ENCODE results near the gene LRRC4. TPM values are rescaled to one million over a fixed set of nuclear protein-coding genes. Genes with fewer than 3 reads are reported as not detected.

LRRC4 gene
- total and polyA plus RNA-seq, 7 experiments from 2014 or later: 0.14 to 5.7 (median 0.82) TPM; not detected in 2

DNA sequence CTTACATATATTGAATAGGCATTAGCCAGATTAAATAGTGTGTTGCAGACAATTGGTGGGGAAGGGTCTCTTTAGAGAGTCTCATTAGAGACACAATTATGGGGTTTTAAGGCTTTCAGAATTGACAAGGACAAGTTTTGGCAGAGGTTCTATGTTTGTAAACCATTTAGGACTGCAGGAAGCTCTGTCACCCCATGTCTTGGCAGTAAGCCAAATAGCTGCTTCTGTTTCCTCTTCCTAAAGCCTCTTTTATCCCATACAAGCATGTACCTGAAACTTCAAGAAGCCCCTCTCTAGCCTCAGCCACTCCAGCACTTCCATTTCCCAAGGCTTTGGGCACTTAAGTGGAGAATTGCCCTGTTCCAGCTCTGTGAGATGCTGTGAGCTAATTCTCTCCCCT, 21.8 kb upstream of the LRRC4 start:
- intact Hi-C loops (cut with micrococcal nuclease): no loop called here
- Histone ChIP-seq H3K9me3 (ENCODE audit: control insufficient read depth in 2 of 3, low read length in 3 of 3) (no peaks in the 10 kb centered on the region), H3K36me3 (ENCODE audit: control insufficient read depth in 2 of 3, insufficient read depth in 3 of 3, low read length in 3 of 3) (no peaks in the 10 kb centered on the region), H3K4me1 (ENCODE audit: control insufficient read depth in 2 of 2, insufficient read depth in 2 of 2, low read length in 2 of 2) (peaks cover 8 to 24% of the 10 kb centered on the region in 2 donors), H3K27me3 (ENCODE audit: control insufficient read depth in 2 of 2, insufficient read depth in 2 of 2, low read length in 2 of 2) (no peaks in the 10 kb centered on the region), H3K4me3 (ENCODE audit: low read length) (no peak overlapping the region), H3K27ac (ENCODE audit: low read depth, low read length) (no peak overlapping the region)
- Mint-ChIP-seq H3K4me1 (peaks cover 28 to 90% (median 73%) of the 10 kb centered on the region in 7 donors), H3K36me3 (peaks cover 0 to 13% (median 4%) of the 10 kb centered on the region in 5 donors), H3K4me3 (peak overlapping the region in 3 of 10 donors; percentile 7 to 39 (median 29)), H3K9me3 (peaks cover 0 to 1% (median 0%) of the 10 kb centered on the region in 11 donors), H3K27me3 (no peaks in the 10 kb centered on the region), H3K27ac (peak overlapping the region in 1 of 9 donors; percentile 38)
- peak in 5 of 9 donors; percentile 33 to 43 (median 38) for DNase-seq
- no peak for ATAC-seq
- POLR2A ChIA-PET: interaction anchor here (0.6 kb wide), 1 partner anchor 187 kb away, joined by 3 read pairs; no protein-coding TSS in a partner anchor
- CTCF ChIA-PET: no interaction called here

DNA sequence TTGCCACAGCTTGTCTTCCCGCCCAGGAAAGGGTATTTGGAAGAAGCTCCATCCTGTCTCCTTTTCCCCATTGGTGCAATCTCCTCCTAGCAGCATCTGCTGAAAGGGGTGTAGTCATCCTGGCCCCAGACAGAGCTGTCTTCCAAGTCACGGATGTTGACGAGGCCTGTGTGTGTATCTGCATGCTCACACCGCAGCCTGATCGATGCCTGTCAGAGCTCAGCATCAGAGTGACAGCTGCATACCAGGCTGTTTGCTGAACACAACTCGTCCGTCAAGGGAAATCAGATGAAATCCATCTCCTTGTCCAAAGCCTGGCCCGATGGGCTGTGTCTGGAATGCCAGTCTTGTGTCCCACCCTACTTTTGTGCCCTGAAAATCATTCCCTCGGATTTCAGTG, 21.2 kb upstream of the LRRC4 start:
- ChIA-PET POLR2A (interaction anchor here (0.5 to 0.6 kb wide), 2 partner anchors 187 to 383 kb away, joined by 3 to 4 read pairs; no protein-coding TSS in a partner anchor), CTCF (no interaction called here)
- Histone ChIP-seq H3K4me3 (ENCODE audit: low read length) (no peak overlapping the region), H3K27me3 (ENCODE audit: control insufficient read depth in 2 of 2, insufficient read depth in 2 of 2, low read length in 2 of 2) (no peaks in the 10 kb centered on the region), H3K4me1 (ENCODE audit: control insufficient read depth in 2 of 2, insufficient read depth in 2 of 2, low read length in 2 of 2) (peaks cover 8 to 17% of the 10 kb centered on the region in 2 donors), H3K27ac (ENCODE audit: low read depth, low read length) (no peak overlapping the region), H3K36me3 (ENCODE audit: control insufficient read depth in 2 of 3, insufficient read depth in 3 of 3, low read length in 3 of 3) (no peaks in the 10 kb centered on the region), H3K9me3 (ENCODE audit: control insufficient read depth in 2 of 3, low read length in 3 of 3) (no peaks in the 10 kb centered on the region)
- DNase-seq: no peak
- Mint-ChIP-seq H3K4me1 (peaks cover 25 to 84% (median 68%) of the 10 kb centered on the region in 7 donors), H3K27ac (peak overlapping the region in 1 of 9 donors; percentile 38), H3K27me3 (no peaks in the 10 kb centered on the region), H3K4me3 (no peak overlapping the region), H3K36me3 (peaks cover 0 to 13% (median 2%) of the 10 kb centered on the region in 5 donors), H3K9me3 (peaks cover 0 to 1% (median 0%) of the 10 kb centered on the region in 11 donors)
- intact Hi-C loops (cut with micrococcal nuclease): no loop called here
- ATAC-seq: no peak

DNA sequence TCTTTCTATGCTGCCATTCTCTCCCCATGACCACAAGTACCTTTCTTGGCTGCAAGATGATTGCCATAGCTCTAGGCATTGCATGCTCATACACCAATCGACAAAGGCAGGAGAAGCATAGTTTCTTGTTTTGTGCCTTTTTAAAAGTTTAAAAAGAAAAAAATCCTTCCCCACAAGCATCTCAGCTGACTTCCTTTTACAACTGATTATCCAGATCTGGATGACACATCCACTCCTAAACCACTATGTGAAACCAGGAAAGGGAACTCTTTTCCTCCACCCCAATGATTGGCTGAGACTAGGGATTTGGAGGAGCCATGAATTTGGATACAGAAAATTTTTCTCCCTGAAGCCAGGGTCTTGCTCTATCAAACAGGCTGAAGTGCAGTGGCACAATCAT, 14.5 kb upstream of the LRRC4 start:
- no peaks in the 10 kb centered on the region for H3K9me3 Mint-ChIP-seq
- no peaks in the 10 kb centered on the region for H3K36me3 ChIP-seq (ENCODE audit: control insufficient read depth in 2 of 3, insufficient read depth in 3 of 3, low read length in 3 of 3)
- ChIA-PET POLR2A (no interaction called here), CTCF (no interaction called here)
- ATAC-seq: no peak
- peak overlapping the region in 2 of 9 donors; percentile 46 to 51 for H3K27ac Mint-ChIP-seq
- peaks cover 18 to 52% (median 38%) of the 10 kb centered on the region in 7 donors for H3K4me1 Mint-ChIP-seq
- H3K9me3 ChIP-seq (ENCODE audit: control insufficient read depth in 2 of 3, low read length in 3 of 3): no peaks in the 10 kb centered on the region
- H3K4me3 Mint-ChIP-seq: no peak overlapping the region
- H3K27ac ChIP-seq (ENCODE audit: low read depth, low read length): no peak overlapping the region
- intact Hi-C loops (cut with micrococcal nuclease): no loop called here
- H3K27me3 Mint-ChIP-seq: no peaks in the 10 kb centered on the region
- H3K27me3 ChIP-seq (ENCODE audit: control insufficient read depth in 2 of 2, insufficient read depth in 2 of 2, low read length in 2 of 2): no peaks in the 10 kb centered on the region
- no peak overlapping the region for H3K4me3 ChIP-seq (ENCODE audit: low read length)
- H3K36me3 Mint-ChIP-seq: peaks cover 0 to 8% (median 0%) of the 10 kb centered on the region in 5 donors
- H3K4me1 ChIP-seq (ENCODE audit: control insufficient read depth in 2 of 2, insufficient read depth in 2 of 2, low read length in 2 of 2): peaks cover 0 to 4% of the 10 kb centered on the region in 2 donors
- no peak for DNase-seq

DNA sequence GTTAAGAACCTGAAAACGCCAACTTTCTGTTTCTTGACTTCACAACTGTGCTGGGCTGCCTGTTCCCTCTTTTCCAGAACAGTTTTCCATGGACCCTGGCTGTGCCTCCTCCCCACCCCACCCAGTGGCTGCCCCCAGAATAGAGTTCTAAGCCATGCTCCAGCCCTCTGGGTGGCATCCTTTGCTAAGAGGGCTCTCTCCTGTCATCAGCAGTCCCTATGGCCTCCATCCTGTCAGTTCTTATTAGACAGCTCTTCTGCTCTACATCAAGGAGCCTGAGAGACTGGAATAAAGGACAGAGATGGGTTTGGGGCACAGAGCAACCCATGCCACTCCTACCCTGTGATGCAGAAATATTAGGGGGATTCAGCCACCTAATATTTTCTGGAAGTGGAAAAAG, 13.9 kb upstream of the LRRC4 start:
- ATAC-seq (no peak), DNase-seq (no peak)
- Mint-ChIP-seq H3K27me3 (no peaks in the 10 kb centered on the region), H3K9me3 (no peaks in the 10 kb centered on the region), H3K4me3 (no peak overlapping the region), H3K4me1 (peaks cover 17 to 49% (median 33%) of the 10 kb centered on the region in 7 donors), H3K36me3 (peaks cover 0 to 8% (median 0%) of the 10 kb centered on the region in 5 donors), H3K27ac (peak overlapping the region in 2 of 9 donors; percentile 51 to 58)
- H3K36me3 ChIP-seq (ENCODE audit: control insufficient read depth in 2 of 3, insufficient read depth in 3 of 3, low read length in 3 of 3): no peaks in the 10 kb centered on the region
- peaks cover 0 to 4% of the 10 kb centered on the region in 2 donors for H3K4me1 ChIP-seq (ENCODE audit: control insufficient read depth in 2 of 2, insufficient read depth in 2 of 2, low read length in 2 of 2)
- H3K4me3 ChIP-seq (ENCODE audit: low read length): no peak overlapping the region
- H3K27me3 ChIP-seq (ENCODE audit: control insufficient read depth in 2 of 2, insufficient read depth in 2 of 2, low read length in 2 of 2): no peaks in the 10 kb centered on the region
- POLR2A ChIA-PET: interaction anchor here (0.8 kb wide), 1 partner anchor 10 kb away, joined by 3 read pairs; no protein-coding TSS in a partner anchor
- H3K27ac ChIP-seq (ENCODE audit: low read depth, low read length): no peak overlapping the region
- intact Hi-C loops (cut with micrococcal nuclease): no loop called here
- H3K9me3 ChIP-seq (ENCODE audit: control insufficient read depth in 2 of 3, low read length in 3 of 3): no peaks in the 10 kb centered on the region
- CTCF ChIA-PET: interaction anchor here (1.0 kb wide), 1 partner anchor 15 kb away, joined by 3 read pairs; no protein-coding TSS in a partner anchor

DNA sequence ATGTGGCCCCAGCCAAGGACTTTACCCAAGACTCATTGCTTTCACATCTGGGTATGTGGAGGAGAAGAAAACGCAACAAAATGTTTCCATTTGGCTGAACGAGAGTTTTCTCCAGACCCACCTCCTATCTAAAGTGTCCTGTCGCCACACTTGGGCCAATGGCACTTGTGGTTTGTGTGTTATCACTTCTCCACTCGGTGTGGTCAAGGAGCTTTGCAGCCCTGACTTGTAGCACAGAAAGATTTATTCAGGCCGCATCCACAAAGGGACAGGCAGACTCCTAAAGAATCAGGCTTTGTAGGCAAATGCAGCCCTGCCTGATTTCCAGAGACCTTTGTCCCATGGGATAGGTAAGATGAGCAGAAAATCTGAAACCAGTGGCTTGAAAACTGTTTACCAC, 12.8 kb upstream of the LRRC4 start:
- Histone ChIP-seq H3K9me3 (ENCODE audit: control insufficient read depth in 2 of 3, low read length in 3 of 3) (no peaks in the 10 kb centered on the region), H3K36me3 (ENCODE audit: control insufficient read depth in 2 of 3, insufficient read depth in 3 of 3, low read length in 3 of 3) (no peaks in the 10 kb centered on the region), H3K4me3 (ENCODE audit: low read length) (no peak overlapping the region), H3K27ac (ENCODE audit: low read depth, low read length) (no peak overlapping the region), H3K27me3 (ENCODE audit: control insufficient read depth in 2 of 2, insufficient read depth in 2 of 2, low read length in 2 of 2) (no peaks in the 10 kb centered on the region), H3K4me1 (ENCODE audit: control insufficient read depth in 2 of 2, insufficient read depth in 2 of 2, low read length in 2 of 2) (peaks cover 0 to 4% of the 10 kb centered on the region in 2 donors)
- no peak overlapping the region for H3K27ac Mint-ChIP-seq
- H3K9me3 Mint-ChIP-seq: no peaks in the 10 kb centered on the region
- POLR2A ChIA-PET: no interaction called here
- CTCF ChIA-PET: no interaction called here
- peaks cover 0 to 7% (median 0%) of the 10 kb centered on the region in 5 donors for H3K36me3 Mint-ChIP-seq
- ATAC-seq (no peak), DNase-seq (no peak)
- H3K27me3 Mint-ChIP-seq: no peaks in the 10 kb centered on the region
- H3K4me1 Mint-ChIP-seq: peaks cover 17 to 42% (median 27%) of the 10 kb centered on the region in 7 donors
- intact Hi-C loops (cut with micrococcal nuclease): no loop called here
- H3K4me3 Mint-ChIP-seq: no peak overlapping the region

DNA sequence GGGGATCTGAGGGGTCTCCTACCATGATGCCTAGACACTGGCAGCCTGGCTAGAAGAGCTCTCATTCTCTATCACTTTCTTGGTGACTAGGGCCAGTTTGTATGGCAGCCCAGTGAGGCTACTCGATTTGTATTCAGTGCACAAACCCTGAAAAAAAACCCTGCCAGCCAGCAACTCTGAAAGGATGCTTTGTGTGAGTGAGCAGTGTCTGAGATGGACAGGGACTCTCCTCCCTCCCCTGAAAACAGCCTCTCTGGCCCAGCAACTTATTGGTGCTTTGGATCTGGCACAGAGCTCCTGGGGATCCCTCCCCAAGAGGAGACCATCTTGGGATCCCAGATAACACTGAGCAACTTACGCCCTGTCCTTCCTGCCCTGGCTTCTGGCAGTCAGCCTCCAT, 10.8 kb upstream of the LRRC4 start:
- Mint-ChIP-seq H3K27me3 (no peaks in the 10 kb centered on the region), H3K9me3 (no peaks in the 10 kb centered on the region), H3K36me3 (peaks cover 0 to 4% (median 0%) of the 10 kb centered on the region in 5 donors), H3K27ac (no peak overlapping the region), H3K4me3 (no peak overlapping the region), H3K4me1 (peaks cover 17 to 32% (median 23%) of the 10 kb centered on the region in 7 donors)
- POLR2A ChIA-PET: no interaction called here
- ATAC-seq (no peak), DNase-seq (no peak)
- Histone ChIP-seq H3K27ac (ENCODE audit: low read depth, low read length) (no peak overlapping the region), H3K27me3 (ENCODE audit: control insufficient read depth in 2 of 2, insufficient read depth in 2 of 2, low read length in 2 of 2) (no peaks in the 10 kb centered on the region), H3K4me1 (ENCODE audit: control insufficient read depth in 2 of 2, insufficient read depth in 2 of 2, low read length in 2 of 2) (peaks cover 0 to 4% of the 10 kb centered on the region in 2 donors), H3K9me3 (ENCODE audit: control insufficient read depth in 2 of 3, low read length in 3 of 3) (no peaks in the 10 kb centered on the region), H3K4me3 (ENCODE audit: low read length) (no peak overlapping the region), H3K36me3 (ENCODE audit: control insufficient read depth in 2 of 3, insufficient read depth in 3 of 3, low read length in 3 of 3) (no peaks in the 10 kb centered on the region)
- intact Hi-C loops (cut with micrococcal nuclease): no loop called here
- CTCF ChIA-PET: no interaction called here

DNA sequence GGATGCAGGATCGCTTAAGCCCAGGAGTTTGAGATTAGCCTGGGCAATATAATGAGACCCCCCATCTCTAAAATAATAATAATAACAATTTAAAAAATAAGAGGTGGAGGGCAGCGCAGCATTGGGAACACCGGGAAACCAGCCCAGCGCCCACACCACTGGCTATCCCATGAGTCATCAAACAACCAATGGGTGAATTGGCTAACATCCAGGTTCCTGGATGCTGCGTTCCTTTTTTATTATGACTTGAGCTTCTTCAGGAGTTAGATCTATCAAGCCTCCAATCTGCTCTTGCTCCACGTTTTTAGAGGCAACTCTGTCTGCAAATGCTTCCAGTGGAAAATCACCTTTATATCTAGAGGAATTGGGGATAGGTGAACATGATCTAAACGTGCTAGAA, 10.0 kb upstream of the LRRC4 start:
- peaks cover 0 to 4% of the 10 kb centered on the region in 2 donors for H3K4me1 ChIP-seq (ENCODE audit: control insufficient read depth in 2 of 2, insufficient read depth in 2 of 2, low read length in 2 of 2)
- no peaks in the 10 kb centered on the region for H3K9me3 ChIP-seq (ENCODE audit: control insufficient read depth in 2 of 3, low read length in 3 of 3)
- no peak overlapping the region for H3K27ac ChIP-seq (ENCODE audit: low read depth, low read length)
- H3K27me3 Mint-ChIP-seq: no peaks in the 10 kb centered on the region
- no peaks in the 10 kb centered on the region for H3K9me3 Mint-ChIP-seq
- ATAC-seq: no peak
- peaks cover 17 to 32% (median 23%) of the 10 kb centered on the region in 7 donors for H3K4me1 Mint-ChIP-seq
- H3K36me3 Mint-ChIP-seq: peaks cover 0 to 4% (median 0%) of the 10 kb centered on the region in 5 donors
- no peak overlapping the region for H3K4me3 ChIP-seq (ENCODE audit: low read length)
- no peaks in the 10 kb centered on the region for H3K36me3 ChIP-seq (ENCODE audit: control insufficient read depth in 2 of 3, insufficient read depth in 3 of 3, low read length in 3 of 3)
- POLR2A ChIA-PET: interaction anchor here (0.6 kb wide), 1 partner anchor 64 kb away, joined by 3 read pairs; no protein-coding TSS in a partner anchor
- intact Hi-C loops (cut with micrococcal nuclease): no loop called here
- H3K4me3 Mint-ChIP-seq: no peak overlapping the region
- no peak overlapping the region for H3K27ac Mint-ChIP-seq
- CTCF ChIA-PET: no interaction called here
- DNase-seq: no peak
- no peaks in the 10 kb centered on the region for H3K27me3 ChIP-seq (ENCODE audit: control insufficient read depth in 2 of 2, insufficient read depth in 2 of 2, low read length in 2 of 2)

Data from naive thymus-derived CD4-positive, alpha-beta T cell (primary cell).